Measurements from ENCODE around the gene ACP3. TPM values are rescaled to one million over a fixed set of nuclear protein-coding genes. Genes with fewer than 3 reads are reported as not detected.

Gene ACP3
- polyA plus RNA-seq, 1 donor = 86.3 TPM

DNA sequence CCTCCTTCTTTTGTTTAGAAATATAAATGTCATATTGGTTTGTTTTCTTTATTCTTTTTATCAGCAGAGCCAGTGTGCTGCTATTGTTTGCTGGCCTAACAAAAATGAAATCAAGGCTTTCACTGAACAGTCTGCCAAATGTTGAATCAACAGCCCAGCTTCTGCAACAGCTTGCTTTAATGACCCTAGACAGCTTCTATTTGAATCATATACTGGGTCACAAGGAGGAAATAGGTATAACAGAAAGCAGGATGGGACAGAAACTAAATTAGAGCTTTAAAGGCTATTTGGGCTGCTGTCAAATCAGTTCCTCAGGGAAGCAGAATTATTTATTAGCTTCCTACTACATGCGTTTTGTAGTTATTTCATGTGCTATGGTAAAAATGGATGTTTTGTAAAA is 88.0 kb downstream of the ACP3 start:
- DNase-seq = no peak

DNA sequence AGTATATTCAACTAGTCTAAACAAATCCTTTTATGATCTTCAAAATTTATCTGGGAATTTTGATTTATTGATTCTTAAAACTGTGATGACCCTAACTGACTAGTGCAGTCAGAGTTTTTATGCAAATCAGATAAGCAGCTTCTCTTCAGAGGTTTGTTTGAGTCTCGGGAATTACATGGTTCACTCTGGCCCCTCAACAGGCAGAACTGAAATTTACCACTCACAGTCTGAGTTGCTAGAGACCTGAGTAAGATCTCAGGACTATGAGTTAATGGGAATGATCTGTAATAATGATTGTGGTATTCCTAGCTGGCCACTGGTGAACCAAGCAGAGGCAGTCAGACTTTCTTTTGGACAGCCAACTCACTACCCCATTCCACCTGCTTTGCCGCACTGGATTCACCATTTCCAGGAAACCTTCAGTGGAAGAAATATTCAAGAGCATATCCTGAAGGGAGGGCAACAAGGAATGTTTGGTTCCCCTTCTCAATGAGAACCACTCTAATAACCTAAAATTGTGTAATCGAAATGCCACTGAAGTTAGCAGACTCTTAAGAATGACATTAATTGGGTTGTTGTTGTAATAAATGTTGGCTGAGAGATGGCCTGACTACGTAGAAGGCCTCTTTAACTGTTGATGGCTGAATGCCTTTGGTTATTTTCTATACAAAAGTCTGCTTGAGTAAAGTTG is 88.5 kb downstream of the ACP3 start:
- DNase-seq = no peak

GRCh38 chr3:132406587-132406986 is 89.4 kb downstream of the ACP3 start:
- no peak for DNase-seq

- no peak for DNase-seq
These were observed 89.8 kb downstream of the ACP3 start for GRCh38 chr3:132407025-132407424.

Other genes with a start within 250 kb of the ACP3 start
- gene DNAJC13, start 100.1 kb downstream of the ACP3 start, polyA plus RNA-seq (ENCODE audit: insufficient read length) = 61.3 TPM

Data from left kidney (tissue), 2 donors.